SK-N-SH (cell line): ENCODE results near the gene MAPK4. TPM values are rescaled to one million over a fixed set of nuclear protein-coding genes. Genes with fewer than 3 reads are reported as not detected.
A peak's percentile ranks its signal among the peaks of the same experiment; 100 is the strongest.
"Not testable (repeated sequence)": the region's sequence is repeated elsewhere in the genome, so short reads cannot be mapped to it uniquely, and the experiment has no call there.

Experiments
- CTCF ChIA-PET: fragments of 300-600, 350-600 bp; formaldehyde crosslinking; extraction: SDS; loops from one replicate; lab custom pipeline; 2021; lab: Yijun Ruan, JAX
- POLR2A ChIA-PET: fragments of 350-600 bp; sonication (Branson Sonifier 250); formaldehyde crosslinking; extraction: SDS; loops from one replicate; lab custom pipeline; 2020; ENCODE audit warnings: antibody characterized with exemption, inconsistent platforms; lab: Yijun Ruan, JAX
- DNase-seq: peaks from one replicate; pipeline ENCODE4 v3.0.0; 2012
- H2AFZ ChIP-seq: fragments of 200-600 bp; sonication (generic); 2 replicates; pipeline ENCODE4 v1.8.1; 2016; ENCODE audit warnings: antibody characterized with exemption, mild to moderate bottlenecking, low read depth
- H3F3A ChIP-seq: fragments of 200-600 bp; sonication (generic); replicated peaks from 2 replicates; pipeline ENCODE3; 2016; ENCODE audit warnings: antibody characterized with exemption, mild to moderate bottlenecking; ENCODE audit not compliant: insufficient read depth
- H3K27ac ChIP-seq, 2 experiments: fragments of 200-500 bp in 1 of 2; fragments of 200-600 bp in 1 of 2; sonication (Bioruptor generic) in 1 of 2; sonication (generic), shearing (Covaris generic) in 1 of 2; 2 replicates each; pipeline versions ENCODE4 v1.5.1 to v1.6.1; 2014 to 2016; ENCODE audit warnings: low read depth in 2 of 2, inconsistent platforms in 1 of 2, low read length in 1 of 2, mild to moderate bottlenecking in 1 of 2, mixed read lengths in 1 of 2
- H3K27me3 ChIP-seq: fragments of 200-600 bp; sonication (generic), shearing (Covaris generic); 2 replicates; pipeline ENCODE4 v1.6.1; 2016; ENCODE audit warnings: mixed run types; ENCODE audit not compliant: insufficient read depth
- H3K36me3 ChIP-seq, 2 experiments: fragments of 200-500 bp in 1 of 2; fragments of 200-600 bp in 1 of 2; sonication (Bioruptor generic) in 1 of 2; sonication (generic) in 1 of 2; replicated peaks in 1 of 2; 2 replicates each; pipeline versions ENCODE3 to v1.5.1; 2014 to 2016; ENCODE audit warnings: low read length in 1 of 2, mild to moderate bottlenecking in 1 of 2; ENCODE audit not compliant: insufficient read depth in 2 of 2, control insufficient read depth in 1 of 2
- H3K4me1 ChIP-seq, 2 experiments: fragments of 200-500 bp in 1 of 2; fragments of 200-600 bp in 1 of 2; sonication (Bioruptor generic) in 1 of 2; sonication (generic), shearing (Covaris generic) in 1 of 2; 2 replicates each; pipeline versions ENCODE4 v1.5.1 to v1.6.1; 2014 to 2016; ENCODE audit warnings: low read depth in 1 of 2, low read length in 1 of 2, mixed run types in 1 of 2; ENCODE audit not compliant: insufficient read depth in 2 of 2, control insufficient read depth in 1 of 2
- H3K4me2 ChIP-seq: fragments of 200-600 bp; sonication (generic), shearing (Covaris generic); 2 replicates; pipeline ENCODE4 v1.6.1; 2017; ENCODE audit warnings: mixed run types
- H3K4me3 ChIP-seq, 2 experiments: fragments of 200-500 bp in 1 of 2; fragments of 200-600 bp in 1 of 2; sonication (Bioruptor generic) in 1 of 2; sonication (generic), shearing (Covaris generic) in 1 of 2; 2 replicates each; pipeline versions ENCODE4 v1.5.1 to v1.8.1; 2014 to 2016; ENCODE audit warnings: low read depth in 2 of 2, inconsistent platforms in 1 of 2, low read length in 1 of 2, mild to moderate bottlenecking in 1 of 2, mixed read lengths in 1 of 2, moderate library complexity in 1 of 2
- H3K79me2 ChIP-seq: fragments of 200-600 bp; sonication (generic); 2 replicates; pipeline ENCODE4 v1.8.1; 2017; ENCODE audit warnings: mild to moderate bottlenecking; ENCODE audit not compliant: insufficient read depth
- H3K9ac ChIP-seq: fragments of 200-600 bp; sonication (generic); 2 replicates; pipeline ENCODE4 v1.6.1; 2017; ENCODE audit warnings: mixed run types
- H3K9me2 ChIP-seq: fragments of 200-600 bp; sonication (generic); 2 replicates; pipeline ENCODE4 v1.6.1; 2017; ENCODE audit warnings: mixed run types
- H3K9me3 ChIP-seq: fragments of 200-600 bp; sonication (generic); 2 replicates; pipeline ENCODE4 v1.6.1; 2017; ENCODE audit warnings: mixed run types, mild to moderate bottlenecking, moderate library complexity
- H4K20me1 ChIP-seq: fragments of 200-600 bp; sonication (generic); 2 replicates; pipeline ENCODE4 v1.6.1; 2017; ENCODE audit warnings: mild to moderate bottlenecking, mixed run types; ENCODE audit not compliant: insufficient read depth
- SMC3 ChIP-seq: IDR thresholded peaks from 2 replicates; pipeline ENCODE4 v1.6.1; 2012; ENCODE audit warnings: low read depth, low read length, improper control_type of control experiment
- YY1 ChIP-seq: IDR thresholded peaks from 2 replicates; pipeline ENCODE4 v1.4.0; 2012; ENCODE audit warnings: low read depth, mild to moderate bottlenecking
- WGBS: methylation state at CpG from one replicate; pipeline ENCODE4 v1.1.6; 2017; ENCODE audit warnings: low lambda C conversion rate; 5-methylcytosine and 5-hydroxymethylcytosine counted together
- polyA plus RNA-seq, 3 experiments: library from polyadenylated mRNA; depleted of rRNA; stranded (reverse); fragments of >200 nt; gene quantifications; 2 replicates each; pipeline ENCODE4 v1.2.3, GENCODE V29; 2012
- TF ChIP-seq, protein P1 (sequence below): fragments of 200-600 bp; sonication (generic); IDR thresholded peaks from 2 replicates; pipeline ENCODE4 v1.6.1; 2017; ENCODE audit warnings: antibody characterized with exemption, mild to moderate bottlenecking, moderate library complexity

The MAPK4 gene
- polyA plus RNA-seq, 1 of the 3 experiments (the other 2 are of a cell fraction) = 0.02 TPM

DNA sequence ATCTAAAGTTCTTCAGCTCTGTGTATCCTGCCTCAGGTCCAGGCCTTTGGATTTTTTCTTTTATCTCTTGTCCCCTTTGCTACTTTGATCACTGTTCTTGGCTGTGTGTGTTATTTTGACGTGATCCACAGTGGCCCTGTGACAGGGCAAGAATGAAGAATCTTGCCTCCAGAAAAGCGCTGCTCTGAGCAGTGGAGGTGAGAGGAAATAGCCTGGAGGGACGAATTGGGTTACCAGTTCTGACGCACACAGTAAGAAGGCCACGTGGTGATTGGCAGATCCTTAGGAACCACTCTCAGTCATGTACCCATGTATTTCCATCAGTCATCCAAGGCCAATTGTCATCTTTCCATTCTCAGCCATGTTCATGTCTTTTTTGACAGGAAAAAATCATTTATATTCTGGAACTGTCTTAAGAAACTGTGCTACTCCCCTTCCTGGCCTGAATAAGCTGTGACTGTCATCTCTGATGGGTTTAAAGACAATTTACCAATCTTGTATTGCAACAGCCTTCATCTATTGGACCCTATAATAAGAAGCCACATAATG lies 47.6 kb downstream of the MAPK4 start:
- ChIA-PET POLR2A (no interaction called here), CTCF (interaction anchor here (0.7 kb wide), 1 partner anchor 10 kb away, joined by 3 read pairs; no protein-coding TSS in a partner anchor)
- Histone ChIP-seq H4K20me1 (no peaks in the 10 kb centered on the region), H3K36me3 (no peaks in the 10 kb centered on the region), H3K79me2 (no peaks in the 10 kb centered on the region), H3K27me3 (no peaks in the 10 kb centered on the region), H3F3A (no peaks in the 10 kb centered on the region), H3K4me3 (no peak overlapping the region), H3K4me1 (no peaks in the 10 kb centered on the region), H3K9me2 (no peaks in the 10 kb centered on the region), H3K9me3 (no peaks in the 10 kb centered on the region), H3K27ac (no peak overlapping the region), H3K4me2 (no peak overlapping the region), H2AFZ (no peak overlapping the region), H3K9ac (no peak overlapping the region)
- no peak for TF ChIP-seq SMC3
- 22% methylated on average over 5 of the region's 5 CpGs for WGBS
- no peak for DNase-seq

DNA sequence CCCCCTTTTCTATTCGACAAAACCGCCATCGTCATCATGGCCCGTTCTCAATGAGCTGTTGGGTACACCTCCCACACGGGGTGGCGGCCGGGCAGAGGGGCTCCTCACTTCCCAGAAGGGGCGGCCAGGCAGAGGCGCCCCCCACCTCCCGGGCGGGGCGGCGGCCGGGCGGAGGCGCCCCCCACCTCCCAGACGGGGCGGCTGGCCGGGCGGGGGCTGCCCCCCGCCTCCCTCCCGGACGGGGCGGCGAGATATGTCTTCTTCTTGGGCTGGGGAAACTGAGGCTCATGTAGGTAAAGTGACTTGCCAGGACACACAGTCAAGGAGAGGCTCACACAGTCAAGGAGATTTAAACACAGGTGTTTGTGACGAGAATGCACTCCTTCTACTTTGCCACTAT lies 49.3 kb downstream of the MAPK4 start:
- H3F3A ChIP-seq, H3K4me1 ChIP-seq, H3K9me3 ChIP-seq, H2AFZ ChIP-seq, H3K4me2 ChIP-seq, H3K4me3 ChIP-seq, H3K27ac ChIP-seq, H3K9me2 ChIP-seq, H3K79me2 ChIP-seq, H3K27me3 ChIP-seq, DNase-seq, H4K20me1 ChIP-seq, H3K36me3 ChIP-seq, CTCF ChIA-PET, POLR2A ChIA-PET, H3K9ac ChIP-seq: not testable (repeated sequence)
- WGBS = 59% methylated on average over 9 of the region's 26 CpGs

DNA sequence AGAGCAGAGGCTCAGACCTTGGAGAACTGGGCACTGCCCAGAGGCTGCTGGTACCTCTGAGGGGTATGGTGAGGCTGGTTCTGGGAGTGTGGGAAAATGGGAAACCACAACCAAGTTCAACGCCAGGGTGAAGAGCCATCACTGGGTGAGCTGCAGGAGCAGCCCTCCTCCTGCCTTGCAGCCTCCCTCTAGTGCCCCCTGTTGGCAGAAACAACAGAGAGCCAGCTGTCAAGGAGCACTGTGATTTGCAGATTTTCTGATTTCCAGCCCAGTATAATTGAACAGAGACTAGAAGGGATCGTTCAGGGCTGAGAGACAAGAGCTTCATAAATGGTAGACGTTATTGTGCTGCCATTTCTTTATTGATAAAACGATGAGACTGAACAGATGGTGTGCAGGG lies 50.5 kb downstream of the MAPK4 start:
- Histone ChIP-seq H3K27me3 (no peaks in the 10 kb centered on the region), H3F3A (no peaks in the 10 kb centered on the region), H3K36me3 (no peaks in the 10 kb centered on the region), H3K9me2 (no peaks in the 10 kb centered on the region), H3K9me3 (no peaks in the 10 kb centered on the region), H3K79me2 (no peaks in the 10 kb centered on the region), H4K20me1 (no peaks in the 10 kb centered on the region), H3K27ac (no peak overlapping the region), H3K9ac (no peak overlapping the region), H3K4me2 (no peak overlapping the region), H3K4me3 (no peak overlapping the region), H2AFZ (no peak overlapping the region), H3K4me1 (no peaks in the 10 kb centered on the region)
- DNase-seq = no peak
- WGBS = 23% methylated on average over 4 of the region's 4 CpGs
- CTCF ChIA-PET = interaction anchor here (1.5 kb wide), 1 partner anchor 13 kb away, joined by 3 read pairs; no protein-coding TSS in a partner anchor
- no peak for TF ChIP-seq YY1
- TF ChIP-seq, protein P1, sequence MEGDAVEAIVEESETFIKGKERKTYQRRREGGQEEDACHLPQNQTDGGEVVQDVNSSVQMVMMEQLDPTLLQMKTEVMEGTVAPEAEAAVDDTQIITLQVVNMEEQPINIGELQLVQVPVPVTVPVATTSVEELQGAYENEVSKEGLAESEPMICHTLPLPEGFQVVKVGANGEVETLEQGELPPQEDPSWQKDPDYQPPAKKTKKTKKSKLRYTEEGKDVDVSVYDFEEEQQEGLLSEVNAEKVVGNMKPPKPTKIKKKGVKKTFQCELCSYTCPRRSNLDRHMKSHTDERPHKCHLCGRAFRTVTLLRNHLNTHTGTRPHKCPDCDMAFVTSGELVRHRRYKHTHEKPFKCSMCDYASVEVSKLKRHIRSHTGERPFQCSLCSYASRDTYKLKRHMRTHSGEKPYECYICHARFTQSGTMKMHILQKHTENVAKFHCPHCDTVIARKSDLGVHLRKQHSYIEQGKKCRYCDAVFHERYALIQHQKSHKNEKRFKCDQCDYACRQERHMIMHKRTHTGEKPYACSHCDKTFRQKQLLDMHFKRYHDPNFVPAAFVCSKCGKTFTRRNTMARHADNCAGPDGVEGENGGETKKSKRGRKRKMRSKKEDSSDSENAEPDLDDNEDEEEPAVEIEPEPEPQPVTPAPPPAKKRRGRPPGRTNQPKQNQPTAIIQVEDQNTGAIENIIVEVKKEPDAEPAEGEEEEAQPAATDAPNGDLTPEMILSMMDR = peak; percentile 30; the same call in 1 of the 2 replicates
- POLR2A ChIA-PET = no interaction called here
